SK-N-SH (cell line): Measurements from ENCODE around the gene AFF3. TPM values are rescaled to one million over a fixed set of nuclear protein-coding genes. Genes with fewer than 3 reads are reported as not detected.
A peak's percentile ranks its signal among the peaks of the same experiment; 100 is the strongest.

Experiments
- CTCF ChIA-PET: fragments of 300-600, 350-600 bp; formaldehyde crosslinking; extraction: SDS; loops from one replicate; lab custom pipeline; 2021; lab: Yijun Ruan, JAX
- POLR2A ChIA-PET: fragments of 350-600 bp; sonication (Branson Sonifier 250); formaldehyde crosslinking; extraction: SDS; loops from one replicate; lab custom pipeline; 2020; ENCODE audit warnings: antibody characterized with exemption, inconsistent platforms; lab: Yijun Ruan, JAX
- DNase-seq: peaks from one replicate; pipeline ENCODE4 v3.0.0; 2012
- H2AFZ ChIP-seq: fragments of 200-600 bp; sonication (generic); 2 replicates; pipeline ENCODE4 v1.8.1; 2016; ENCODE audit warnings: antibody characterized with exemption, mild to moderate bottlenecking, low read depth
- H3F3A ChIP-seq: fragments of 200-600 bp; sonication (generic); replicated peaks from 2 replicates; pipeline ENCODE3; 2016; ENCODE audit warnings: antibody characterized with exemption, mild to moderate bottlenecking; ENCODE audit not compliant: insufficient read depth
- H3K27ac ChIP-seq, 2 experiments: fragments of 200-500 bp in 1 of 2; fragments of 200-600 bp in 1 of 2; sonication (Bioruptor generic) in 1 of 2; sonication (generic), shearing (Covaris generic) in 1 of 2; 2 replicates each; pipeline versions ENCODE4 v1.5.1 to v1.6.1; 2014 to 2016; ENCODE audit warnings: low read depth in 2 of 2, inconsistent platforms in 1 of 2, low read length in 1 of 2, mild to moderate bottlenecking in 1 of 2, mixed read lengths in 1 of 2
- H3K27me3 ChIP-seq: fragments of 200-600 bp; sonication (generic), shearing (Covaris generic); 2 replicates; pipeline ENCODE4 v1.6.1; 2016; ENCODE audit warnings: mixed run types; ENCODE audit not compliant: insufficient read depth
- H3K36me3 ChIP-seq, 2 experiments: fragments of 200-500 bp in 1 of 2; fragments of 200-600 bp in 1 of 2; sonication (Bioruptor generic) in 1 of 2; sonication (generic) in 1 of 2; replicated peaks in 1 of 2; 2 replicates each; pipeline versions ENCODE3 to v1.5.1; 2014 to 2016; ENCODE audit warnings: low read length in 1 of 2, mild to moderate bottlenecking in 1 of 2; ENCODE audit not compliant: insufficient read depth in 2 of 2, control insufficient read depth in 1 of 2
- H3K4me1 ChIP-seq, 2 experiments: fragments of 200-500 bp in 1 of 2; fragments of 200-600 bp in 1 of 2; sonication (Bioruptor generic) in 1 of 2; sonication (generic), shearing (Covaris generic) in 1 of 2; 2 replicates each; pipeline versions ENCODE4 v1.5.1 to v1.6.1; 2014 to 2016; ENCODE audit warnings: low read depth in 1 of 2, low read length in 1 of 2, mixed run types in 1 of 2; ENCODE audit not compliant: insufficient read depth in 2 of 2, control insufficient read depth in 1 of 2
- H3K4me2 ChIP-seq: fragments of 200-600 bp; sonication (generic), shearing (Covaris generic); 2 replicates; pipeline ENCODE4 v1.6.1; 2017; ENCODE audit warnings: mixed run types
- H3K4me3 ChIP-seq, 2 experiments: fragments of 200-500 bp in 1 of 2; fragments of 200-600 bp in 1 of 2; sonication (Bioruptor generic) in 1 of 2; sonication (generic), shearing (Covaris generic) in 1 of 2; 2 replicates each; pipeline versions ENCODE4 v1.5.1 to v1.8.1; 2014 to 2016; ENCODE audit warnings: low read depth in 2 of 2, inconsistent platforms in 1 of 2, low read length in 1 of 2, mild to moderate bottlenecking in 1 of 2, mixed read lengths in 1 of 2, moderate library complexity in 1 of 2
- H3K79me2 ChIP-seq: fragments of 200-600 bp; sonication (generic); 2 replicates; pipeline ENCODE4 v1.8.1; 2017; ENCODE audit warnings: mild to moderate bottlenecking; ENCODE audit not compliant: insufficient read depth
- H3K9ac ChIP-seq: fragments of 200-600 bp; sonication (generic); 2 replicates; pipeline ENCODE4 v1.6.1; 2017; ENCODE audit warnings: mixed run types
- H3K9me2 ChIP-seq: fragments of 200-600 bp; sonication (generic); 2 replicates; pipeline ENCODE4 v1.6.1; 2017; ENCODE audit warnings: mixed run types
- H3K9me3 ChIP-seq: fragments of 200-600 bp; sonication (generic); 2 replicates; pipeline ENCODE4 v1.6.1; 2017; ENCODE audit warnings: mixed run types, mild to moderate bottlenecking, moderate library complexity
- H4K20me1 ChIP-seq: fragments of 200-600 bp; sonication (generic); 2 replicates; pipeline ENCODE4 v1.6.1; 2017; ENCODE audit warnings: mild to moderate bottlenecking, mixed run types; ENCODE audit not compliant: insufficient read depth
- EP300 ChIP-seq, 2 experiments: IDR thresholded peaks; 2 replicates each; pipeline versions ENCODE4 v1.4.0 to v1.6.1; 2012; ENCODE audit warnings: borderline replicate concordance in 1 of 2, low read depth in 1 of 2, low read length in 1 of 2
- EZH2phosphoT487 ChIP-seq: fragments of 200-600 bp; sonication (generic); IDR thresholded peaks from 2 replicates; pipeline ENCODE4 v1.6.1; 2017; ENCODE audit warnings: low read depth, mixed run types, mild to moderate bottlenecking, antibody characterized with exemption, moderate library complexity, borderline replicate concordance
- GABPA ChIP-seq: IDR thresholded peaks from 2 replicates; pipeline ENCODE4 v1.4.0; 2012; ENCODE audit warnings: low read depth, mild to moderate bottlenecking
- GATA2 ChIP-seq: sonication (generic); formaldehyde crosslinking; IDR thresholded peaks from 2 replicates; pipeline ENCODE4 v1.5.0; 2020; ENCODE audit warnings: mild to moderate bottlenecking, missing genetic modification reagents
- JUND ChIP-seq: IDR thresholded peaks from 2 replicates; pipeline ENCODE4 v1.4.0; 2012
- MXI1 ChIP-seq: IDR thresholded peaks from 2 replicates; pipeline ENCODE4 v1.6.1; 2012; ENCODE audit warnings: mild to moderate bottlenecking, low read depth, low read length, improper control_type of control experiment
- POLR2AphosphoS5 ChIP-seq: IDR thresholded peaks from 2 replicates; pipeline ENCODE4 v1.6.1; 2012; ENCODE audit warnings: low read depth, low read length
- RAD21 ChIP-seq: IDR thresholded peaks from 2 replicates; pipeline ENCODE4 v1.6.1; 2012; ENCODE audit warnings: mild to moderate bottlenecking, low read length
- RXRA ChIP-seq: IDR thresholded peaks from 2 replicates; pipeline ENCODE4 v1.4.0; 2012; ENCODE audit warnings: low read depth, mild to moderate bottlenecking, borderline replicate concordance
- TCF12 ChIP-seq: IDR thresholded peaks from 2 replicates; pipeline ENCODE4 v1.4.0; 2012
- WGBS: methylation state at CpG from one replicate; pipeline ENCODE4 v1.1.6; 2017; ENCODE audit warnings: low lambda C conversion rate; 5-methylcytosine and 5-hydroxymethylcytosine counted together
- polyA plus RNA-seq, 3 experiments: library from polyadenylated mRNA; depleted of rRNA; stranded (reverse); fragments of >200 nt; gene quantifications; 2 replicates each; pipeline ENCODE4 v1.2.3, GENCODE V29; 2012
- TF ChIP-seq, protein P1 (sequence below): IDR thresholded peaks from 2 replicates; pipeline ENCODE4 v1.4.0; 2012; ENCODE audit warnings: low read depth, borderline replicate concordance
- TF ChIP-seq, protein P2 (sequence below): fragments of 150-350 bp; IDR thresholded peaks from 2 replicates; pipeline ENCODE4 v1.6.1; 2017; ENCODE audit warnings: antibody characterized with exemption, low read length, low read depth, borderline replicate concordance
- TF ChIP-seq, protein P3 (sequence below): fragments of 150-350 bp; IDR thresholded peaks from 2 replicates; pipeline ENCODE4 v1.6.1; 2016; ENCODE audit warnings: mild to moderate bottlenecking, low read depth, low read length
- TF ChIP-seq, protein P4 (sequence below): IDR thresholded peaks from 2 replicates; pipeline ENCODE4 v1.4.0; 2012; ENCODE audit warnings: low read depth, borderline replicate concordance
- TF ChIP-seq, protein P5 (sequence below): IDR thresholded peaks from 2 replicates; pipeline ENCODE4; 2012
- TF ChIP-seq, protein P6 (sequence below): fragments of 200-600 bp; sonication (generic); IDR thresholded peaks from 2 replicates; pipeline ENCODE4 v1.6.1; 2017; ENCODE audit warnings: antibody characterized with exemption, mild to moderate bottlenecking, moderate library complexity

AFF3 gene
- polyA plus RNA-seq, 1 of the 3 experiments (the other 2 are of a cell fraction) = 0.36 TPM

DNA sequence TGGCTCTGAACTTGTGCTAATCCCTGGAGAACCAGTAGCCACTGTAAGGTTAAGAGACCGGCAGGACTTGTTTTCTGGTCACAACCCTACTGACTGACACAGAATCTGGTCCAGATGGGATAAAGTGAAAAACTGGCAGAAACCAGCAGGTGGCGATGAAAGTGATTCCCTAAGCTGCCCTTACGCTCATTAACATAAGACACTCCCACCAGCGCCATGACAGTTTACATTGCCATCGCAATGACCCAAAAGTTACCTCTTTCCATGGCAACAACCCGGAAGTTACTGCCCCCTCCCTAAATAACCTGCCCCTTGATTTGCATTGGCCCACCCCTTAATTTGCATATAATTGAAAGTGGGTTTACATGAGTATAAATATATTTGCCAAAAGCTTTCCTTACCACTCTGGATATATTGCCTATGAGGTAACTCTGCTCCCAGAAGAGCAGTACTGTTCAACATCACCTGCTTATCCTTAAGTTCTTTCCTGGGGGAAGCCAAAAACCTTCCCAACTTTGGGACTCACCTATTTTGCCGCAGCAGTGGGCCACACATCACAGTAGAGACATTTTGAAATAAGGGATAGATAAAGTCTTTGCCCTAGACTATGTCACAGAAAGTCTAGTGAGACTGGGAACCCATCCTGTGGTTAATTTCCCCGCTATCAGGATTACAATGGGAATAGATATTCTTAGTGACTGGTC lies 35.8 kb upstream of the AFF3 start (continued):
- TF ChIP-seq GABPA (peak; percentile 61), EP300 (IDR thresholded peaks at IDR 0.05; ENCODE audit: borderline replicate concordance in 1 of 2, low read depth in 1 of 2, low read length in 1 of 2) (no peak), TCF12 (no peak), POLR2AphosphoS5 (no peak), MXI1 (peak; percentile 42; the same call in 1 of the 2 replicates), GATA2 (CRISPR knock-in tag) (no peak)
- TF ChIP-seq, protein P1, sequence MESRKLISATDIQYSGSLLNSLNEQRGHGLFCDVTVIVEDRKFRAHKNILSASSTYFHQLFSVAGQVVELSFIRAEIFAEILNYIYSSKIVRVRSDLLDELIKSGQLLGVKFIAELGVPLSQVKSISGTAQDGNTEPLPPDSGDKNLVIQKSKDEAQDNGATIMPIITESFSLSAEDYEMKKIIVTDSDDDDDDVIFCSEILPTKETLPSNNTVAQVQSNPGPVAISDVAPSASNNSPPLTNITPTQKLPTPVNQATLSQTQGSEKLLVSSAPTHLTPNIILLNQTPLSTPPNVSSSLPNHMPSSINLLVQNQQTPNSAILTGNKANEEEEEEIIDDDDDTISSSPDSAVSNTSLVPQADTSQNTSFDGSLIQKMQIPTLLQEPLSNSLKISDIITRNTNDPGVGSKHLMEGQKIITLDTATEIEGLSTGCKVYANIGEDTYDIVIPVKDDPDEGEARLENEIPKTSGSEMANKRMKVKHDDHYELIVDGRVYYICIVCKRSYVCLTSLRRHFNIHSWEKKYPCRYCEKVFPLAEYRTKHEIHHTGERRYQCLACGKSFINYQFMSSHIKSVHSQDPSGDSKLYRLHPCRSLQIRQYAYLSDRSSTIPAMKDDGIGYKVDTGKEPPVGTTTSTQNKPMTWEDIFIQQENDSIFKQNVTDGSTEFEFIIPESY = no peak
- TF ChIP-seq, protein P2, sequence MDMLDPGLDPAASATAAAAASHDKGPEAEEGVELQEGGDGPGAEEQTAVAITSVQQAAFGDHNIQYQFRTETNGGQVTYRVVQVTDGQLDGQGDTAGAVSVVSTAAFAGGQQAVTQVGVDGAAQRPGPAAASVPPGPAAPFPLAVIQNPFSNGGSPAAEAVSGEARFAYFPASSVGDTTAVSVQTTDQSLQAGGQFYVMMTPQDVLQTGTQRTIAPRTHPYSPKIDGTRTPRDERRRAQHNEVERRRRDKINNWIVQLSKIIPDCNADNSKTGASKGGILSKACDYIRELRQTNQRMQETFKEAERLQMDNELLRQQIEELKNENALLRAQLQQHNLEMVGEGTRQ = no peak
- TF ChIP-seq, protein P3, sequence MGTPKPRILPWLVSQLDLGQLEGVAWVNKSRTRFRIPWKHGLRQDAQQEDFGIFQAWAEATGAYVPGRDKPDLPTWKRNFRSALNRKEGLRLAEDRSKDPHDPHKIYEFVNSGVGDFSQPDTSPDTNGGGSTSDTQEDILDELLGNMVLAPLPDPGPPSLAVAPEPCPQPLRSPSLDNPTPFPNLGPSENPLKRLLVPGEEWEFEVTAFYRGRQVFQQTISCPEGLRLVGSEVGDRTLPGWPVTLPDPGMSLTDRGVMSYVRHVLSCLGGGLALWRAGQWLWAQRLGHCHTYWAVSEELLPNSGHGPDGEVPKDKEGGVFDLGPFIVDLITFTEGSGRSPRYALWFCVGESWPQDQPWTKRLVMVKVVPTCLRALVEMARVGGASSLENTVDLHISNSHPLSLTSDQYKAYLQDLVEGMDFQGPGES = no peak
- TF ChIP-seq, protein P4, sequence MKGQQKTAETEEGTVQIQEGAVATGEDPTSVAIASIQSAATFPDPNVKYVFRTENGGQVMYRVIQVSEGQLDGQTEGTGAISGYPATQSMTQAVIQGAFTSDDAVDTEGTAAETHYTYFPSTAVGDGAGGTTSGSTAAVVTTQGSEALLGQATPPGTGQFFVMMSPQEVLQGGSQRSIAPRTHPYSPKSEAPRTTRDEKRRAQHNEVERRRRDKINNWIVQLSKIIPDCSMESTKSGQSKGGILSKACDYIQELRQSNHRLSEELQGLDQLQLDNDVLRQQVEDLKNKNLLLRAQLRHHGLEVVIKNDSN = no peak
- TF ChIP-seq, all 33 proteins: peak for 6

DNA sequence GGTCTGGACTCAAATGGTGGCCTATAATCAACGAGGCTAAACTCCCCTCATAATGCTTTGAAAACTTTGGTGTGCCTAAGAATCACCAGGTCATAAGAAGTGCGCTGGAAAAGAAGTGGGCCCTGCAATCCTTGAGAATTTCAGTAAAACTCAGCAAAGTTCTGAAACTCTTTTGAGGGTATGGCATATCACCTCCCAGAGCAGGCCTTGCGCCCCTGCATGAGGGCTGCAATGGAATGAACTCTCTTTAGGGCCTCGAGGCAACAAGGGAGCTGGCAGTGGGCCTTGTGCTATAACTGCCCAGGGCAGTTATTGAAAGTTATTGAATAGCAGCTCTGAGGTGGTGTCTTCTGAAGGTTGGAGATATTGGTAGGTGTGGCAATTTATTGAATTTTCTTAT lies 34.5 kb upstream of the AFF3 start:
- no peaks in the 10 kb centered on the region for H4K20me1 ChIP-seq
- POLR2A ChIA-PET = no interaction called here
- TF ChIP-seq TCF12 = no peak
- TF ChIP-seq RAD21 = no peak
- no peak for TF ChIP-seq JUND
- TF ChIP-seq, protein P4 = no peak
- TF ChIP-seq MXI1 = no peak
- TF ChIP-seq, protein P5, sequence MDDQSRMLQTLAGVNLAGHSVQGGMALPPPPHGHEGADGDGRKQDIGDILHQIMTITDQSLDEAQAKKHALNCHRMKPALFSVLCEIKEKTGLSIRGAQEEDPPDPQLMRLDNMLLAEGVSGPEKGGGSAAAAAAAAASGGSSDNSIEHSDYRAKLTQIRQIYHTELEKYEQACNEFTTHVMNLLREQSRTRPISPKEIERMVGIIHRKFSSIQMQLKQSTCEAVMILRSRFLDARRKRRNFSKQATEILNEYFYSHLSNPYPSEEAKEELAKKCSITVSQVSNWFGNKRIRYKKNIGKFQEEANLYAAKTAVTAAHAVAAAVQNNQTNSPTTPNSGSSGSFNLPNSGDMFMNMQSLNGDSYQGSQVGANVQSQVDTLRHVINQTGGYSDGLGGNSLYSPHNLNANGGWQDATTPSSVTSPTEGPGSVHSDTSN = no peak
- no peak for TF ChIP-seq GATA2 (CRISPR knock-in tag)
- no peak for TF ChIP-seq EZH2phosphoT487
- TF ChIP-seq POLR2AphosphoS5 = no peak
- no peak for TF ChIP-seq RXRA
- TF ChIP-seq, protein P6, sequence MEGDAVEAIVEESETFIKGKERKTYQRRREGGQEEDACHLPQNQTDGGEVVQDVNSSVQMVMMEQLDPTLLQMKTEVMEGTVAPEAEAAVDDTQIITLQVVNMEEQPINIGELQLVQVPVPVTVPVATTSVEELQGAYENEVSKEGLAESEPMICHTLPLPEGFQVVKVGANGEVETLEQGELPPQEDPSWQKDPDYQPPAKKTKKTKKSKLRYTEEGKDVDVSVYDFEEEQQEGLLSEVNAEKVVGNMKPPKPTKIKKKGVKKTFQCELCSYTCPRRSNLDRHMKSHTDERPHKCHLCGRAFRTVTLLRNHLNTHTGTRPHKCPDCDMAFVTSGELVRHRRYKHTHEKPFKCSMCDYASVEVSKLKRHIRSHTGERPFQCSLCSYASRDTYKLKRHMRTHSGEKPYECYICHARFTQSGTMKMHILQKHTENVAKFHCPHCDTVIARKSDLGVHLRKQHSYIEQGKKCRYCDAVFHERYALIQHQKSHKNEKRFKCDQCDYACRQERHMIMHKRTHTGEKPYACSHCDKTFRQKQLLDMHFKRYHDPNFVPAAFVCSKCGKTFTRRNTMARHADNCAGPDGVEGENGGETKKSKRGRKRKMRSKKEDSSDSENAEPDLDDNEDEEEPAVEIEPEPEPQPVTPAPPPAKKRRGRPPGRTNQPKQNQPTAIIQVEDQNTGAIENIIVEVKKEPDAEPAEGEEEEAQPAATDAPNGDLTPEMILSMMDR = no peak

More for the DNA sequence above, 34.5 kb upstream of the AFF3 start:
- Histone ChIP-seq H3K79me2 (no peaks in the 10 kb centered on the region), H3K4me2 (no peak overlapping the region), H3K27me3 (no peaks in the 10 kb centered on the region; the same call in 1 of the 2 replicates), H3K9me3 (no peaks in the 10 kb centered on the region), H3K36me3 (no peaks in the 10 kb centered on the region), H3F3A (no peaks in the 10 kb centered on the region), H3K27ac (no peak overlapping the region), H2AFZ (no peak overlapping the region), H3K9ac (no peak overlapping the region), H3K4me3 (no peak overlapping the region), H3K9me2 (no peaks in the 10 kb centered on the region), H3K4me1 (peaks cover 0 to 24% of the 10 kb centered on the region in 2 experiments; a peak in 2 of 4 replicates)
- 43% methylated on average over 4 of the region's 4 CpGs for WGBS
- DNase-seq = no peak
- CTCF ChIA-PET = interaction anchor here (1.2 to 2.8 kb wide), 4 partner anchors 12 to 451 kb away, joined by 4 to 9 read pairs (median 6); no protein-coding TSS in a partner anchor
